NCI-H2196 (cell line): ENCODE measurements around the gene NINJ2.

Experiments
- DNase-seq: peaks from one replicate; lab custom pipeline; 2025; ENCODE audit not compliant: unreplicated experiment; lab: John Stamatoyannopoulos, UW

NINJ2 gene

GRCh38 chr12:553216-554000 lies 109.8 kb downstream of the NINJ2 start:
- no peak for DNase-seq

- no peak for DNase-seq
Measured at GRCh38 chr12:552466-552865, 110.8 kb downstream of the NINJ2 start.

GRCh38 chr12:550473-551260 lies 112.6 kb downstream of the NINJ2 start:
- DNase-seq, result no peak

- no peak for DNase-seq
Measured at GRCh38 chr12:549476-550082, 113.7 kb downstream of the NINJ2 start.

- no peak for DNase-seq
Measured at GRCh38 chr12:547883-548470, 115.3 kb downstream of the NINJ2 start.

GRCh38 chr12:546920-547845 lies 116.1 kb downstream of the NINJ2 start:
- peak; percentile 55 for DNase-seq

- no peak for DNase-seq
Measured at GRCh38 chr12:546265-546919, 116.9 kb downstream of the NINJ2 start.

- no peak for DNase-seq
Measured at GRCh38 chr12:545835-546234, 117.4 kb downstream of the NINJ2 start.

- no peak for DNase-seq
Measured at GRCh38 chr12:544941-545635, 118.2 kb downstream of the NINJ2 start.

- no peak for DNase-seq
Measured at GRCh38 chr12:544142-544541, 119.1 kb downstream of the NINJ2 start.

GRCh38 chr12:543114-543451 lies 120.2 kb downstream of the NINJ2 start:
- DNase-seq, result no peak

- DNase-seq, result no peak
Measured at GRCh38 chr12:542395-543113, 120.7 kb downstream of the NINJ2 start.

- DNase-seq, result no peak
Measured at GRCh38 chr12:541676-542324, 121.4 kb downstream of the NINJ2 start.

- DNase-seq, result no peak
Measured at GRCh38 chr12:539540-540310, 123.5 kb downstream of the NINJ2 start.

- peak; percentile 50 for DNase-seq
Measured at GRCh38 chr12:538731-539539, 124.3 kb downstream of the NINJ2 start.

GRCh38 chr12:537772-538171 lies 125.5 kb downstream of the NINJ2 start:
- DNase-seq, result peak; percentile 36

- DNase-seq, result no peak
Measured at GRCh38 chr12:536751-537245, 126.4 kb downstream of the NINJ2 start.
